Liver (tissue), 9 donors: ENCODE measurements around the gene DUSP8. TPM values are rescaled to one million over a fixed set of nuclear protein-coding genes. Genes with fewer than 3 reads are reported as not detected.
"Not testable (repeated sequence)": the region's sequence is repeated elsewhere in the genome, so short reads cannot be mapped to it uniquely, and the experiment has no call there.

ENCODE experiments used
- DNase-seq: peaks from one replicate; pipeline ENCODE4 v3.0.0-alpha.2; 2017; ENCODE audit warnings: low spot score
- H3K27ac ChIP-seq, 2 donors: one replicate each; pipeline ENCODE4 v1.7.0; 2013; ENCODE audit warnings: inconsistent platforms in 2 of 2, low read length in 2 of 2, control low read depth in 1 of 2, low read depth in 1 of 2, mild to moderate bottlenecking in 1 of 2
- H3K27me3 ChIP-seq, 4 donors: one replicate each; pipeline versions ENCODE4 v1.6.1 to v1.7.0; 2013; ENCODE audit warnings: low read length in 3 of 4, inconsistent platforms in 1 of 4, mild to moderate bottlenecking in 1 of 4, moderate library complexity in 1 of 4; ENCODE audit not compliant: control insufficient read depth in 4 of 4, insufficient read depth in 4 of 4
- H3K36me3 ChIP-seq, 4 donors: one replicate each; pipeline versions ENCODE4 v1.6.1 to v1.7.0; 2013; ENCODE audit warnings: low read length in 3 of 4, mild to moderate bottlenecking in 3 of 4, low read depth in 1 of 4, moderate library complexity in 1 of 4; ENCODE audit not compliant: control insufficient read depth in 4 of 4, insufficient read depth in 3 of 4
- H3K4me1 ChIP-seq, 4 donors: one replicate each; pipeline versions ENCODE4 v1.6.1 to v1.7.0; 2013; ENCODE audit warnings: low read length in 3 of 4, mild to moderate bottlenecking in 3 of 4, moderate library complexity in 1 of 4; ENCODE audit not compliant: control insufficient read depth in 4 of 4, insufficient read depth in 4 of 4
- H3K4me3 ChIP-seq, 3 donors: one replicate each; pipeline versions ENCODE4 v1.6.1 to v1.7.0; 2013; ENCODE audit warnings: low read length in 3 of 3, control low read depth in 1 of 3, low read depth in 1 of 3, mild to moderate bottlenecking in 1 of 3
- H3K9ac ChIP-seq, 2 donors: one replicate each; pipeline ENCODE4 v1.7.0; 2013; ENCODE audit warnings: low read length in 2 of 2, mild to moderate bottlenecking in 2 of 2, moderate library complexity in 2 of 2, control low read depth in 1 of 2, low read depth in 1 of 2
- H3K9me3 ChIP-seq, 4 donors: one replicate each; pipeline versions ENCODE4 v1.6.1 to v1.7.0; 2013; ENCODE audit warnings: low read length in 3 of 4; ENCODE audit not compliant: control insufficient read depth in 4 of 4
- GABPA ChIP-seq, 2 donors: IDR thresholded peaks in 1 of 2; conservative IDR thresholded peaks in 1 of 2; 2 replicates each; pipeline ENCODE4 v1.6.1; 2016; ENCODE audit warnings: antibody characterized with exemption in 2 of 2, mild to moderate bottlenecking in 1 of 2, moderate library complexity in 1 of 2
- HNF4G ChIP-seq: IDR thresholded peaks from 2 replicates; pipeline ENCODE4 v1.6.1; 2016; ENCODE audit warnings: antibody characterized with exemption
- JUND ChIP-seq, 2 donors: IDR thresholded peaks; 2 replicates each; pipeline ENCODE4 v1.6.1; 2016; ENCODE audit warnings: antibody characterized with exemption in 2 of 2
- NR2F2 ChIP-seq: IDR thresholded peaks from 2 replicates; pipeline ENCODE4 v1.6.1; 2016; ENCODE audit warnings: antibody characterized with exemption
- RAD21 ChIP-seq, 2 donors: IDR thresholded peaks; 2 replicates each; pipeline ENCODE4 v1.6.1; 2016; ENCODE audit warnings: antibody characterized with exemption in 2 of 2, mild to moderate bottlenecking in 2 of 2
- RXRA ChIP-seq, 2 donors: IDR thresholded peaks; 2 replicates each; pipeline ENCODE4 v1.6.1; 2017 to 2018; ENCODE audit warnings: antibody characterized with exemption in 2 of 2, mild to moderate bottlenecking in 1 of 2
- SP1 ChIP-seq: IDR thresholded peaks from 2 replicates; pipeline ENCODE4 v1.6.1; 2018; ENCODE audit warnings: antibody characterized with exemption, mild to moderate bottlenecking
- TAF1 ChIP-seq: conservative IDR thresholded peaks from 2 replicates; pipeline ENCODE4 v1.6.1; 2016; ENCODE audit warnings: antibody characterized with exemption, mild to moderate bottlenecking
- WGBS: extraction: QIAGEN DNeasy Blood & Tissue Kit; methylation state at CpG from one replicate; pipeline ENCODE4 v1.1.7; 2013; 5-methylcytosine and 5-hydroxymethylcytosine counted together
- polyA plus RNA-seq, 2 donors: library from polyadenylated mRNA; stranded (reverse) in 1 of 2; unstranded in 1 of 2; fragments of 200-250 nt in 1 of 2; fragments of >200 nt in 1 of 2; fragmentation: Nextera tagmentation in 1 of 2; extraction: Ambion mirVana in 1 of 2; gene quantifications; one replicate each; pipeline versions ENCODE4 v1.2.1 to v1.2.3, GENCODE V29; 2013 to 2015
- total RNA-seq, 2 donors: library from RNA; depleted of rRNA; stranded (reverse); fragments of >200 nt; gene quantifications; one replicate each; pipeline ENCODE4 v1.2.3, GENCODE V29; 2014
- TF ChIP-seq, protein P1 (sequence below): fragments of 150-350 bp; IDR thresholded peaks from 2 replicates; pipeline ENCODE4 v1.5.1; 2017; ENCODE audit warnings: improper control_type of control experiment, low read depth, low read length; ENCODE audit not compliant: missing input control
- TF ChIP-seq, protein P2 (sequence below): IDR thresholded peaks from 2 replicates; pipeline ENCODE4 v1.6.1; 2016; ENCODE audit warnings: antibody characterized with exemption
- TF ChIP-seq, protein P3 (sequence below): IDR thresholded peaks from 2 replicates; pipeline ENCODE4 v1.6.1; 2016; ENCODE audit warnings: antibody characterized with exemption
- TF ChIP-seq, protein P4 (sequence below): IDR thresholded peaks from 2 replicates; pipeline ENCODE4 v1.6.1; 2016; ENCODE audit warnings: antibody characterized with exemption
- TF ChIP-seq, protein P5 (sequence below): IDR thresholded peaks from 2 replicates; pipeline ENCODE4 v1.6.1; 2016; ENCODE audit warnings: antibody characterized with exemption, mild to moderate bottlenecking
- donor health status: healthy.
- donor health status: healthy.
- donor health status: healthy.
- donor health status: healthy.
- donor health status: healthy.

The DUSP8 gene
- total and polyA plus RNA-seq, 4 donors: 0.06 to 0.33 (median 0.21) TPM

DNA sequence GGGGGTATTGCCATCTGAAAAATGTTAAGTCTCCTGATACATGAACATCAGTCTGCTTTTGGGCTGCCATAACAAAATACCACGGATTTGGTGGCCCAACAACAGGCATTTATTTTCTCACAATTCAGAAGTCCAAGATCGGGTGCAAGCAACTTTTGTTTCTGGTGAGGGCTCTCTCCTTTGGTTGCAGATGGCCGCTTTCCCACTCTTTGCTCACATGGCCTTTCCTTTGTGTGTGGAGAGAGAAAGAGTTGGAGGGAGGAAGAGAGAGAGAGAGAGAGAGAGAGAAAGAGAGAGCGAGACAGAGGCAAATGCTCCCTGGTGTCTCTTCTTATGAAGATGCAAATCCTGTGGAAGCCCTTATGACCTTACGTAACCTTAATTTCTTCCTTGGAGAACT is 28.6 kb upstream of the DUSP8 start (continued):
- no peak for TF ChIP-seq HNF4G
- TF ChIP-seq TAF1: no peak
- no peak for TF ChIP-seq RAD21 (IDR thresholded peaks at IDR 0.05)
- TF ChIP-seq GABPA (IDR thresholded peaks at IDR 0.05 in 1 of 2, conservative IDR thresholded peaks at IDR 0.05 in 1 of 2): no peak

DNA sequence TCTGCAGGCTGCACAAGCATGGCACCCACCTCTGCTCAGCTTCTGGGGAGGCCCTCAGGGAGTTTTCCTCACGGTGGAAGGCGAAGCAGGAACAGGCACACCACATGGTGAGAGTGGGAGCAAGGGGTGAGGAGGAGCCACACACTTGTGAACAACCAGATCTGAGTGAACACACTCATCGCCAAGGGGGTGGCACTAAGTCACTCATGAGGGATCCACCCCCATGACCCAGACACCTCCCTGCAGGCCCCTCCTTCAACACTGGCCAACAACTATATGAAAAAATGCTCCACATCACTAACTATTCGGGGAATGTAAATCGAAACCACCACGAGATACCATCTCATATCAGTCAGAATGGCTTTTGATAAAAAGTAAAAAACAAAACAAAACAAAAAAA is 26.7 kb upstream of the DUSP8 start:
- no peak for DNase-seq
- no peak overlapping the region for H3K9ac ChIP-seq
- no peaks in the 10 kb centered on the region for H3K36me3 ChIP-seq
- H3K9me3 ChIP-seq: no peaks in the 10 kb centered on the region
- TF ChIP-seq, protein P1, sequence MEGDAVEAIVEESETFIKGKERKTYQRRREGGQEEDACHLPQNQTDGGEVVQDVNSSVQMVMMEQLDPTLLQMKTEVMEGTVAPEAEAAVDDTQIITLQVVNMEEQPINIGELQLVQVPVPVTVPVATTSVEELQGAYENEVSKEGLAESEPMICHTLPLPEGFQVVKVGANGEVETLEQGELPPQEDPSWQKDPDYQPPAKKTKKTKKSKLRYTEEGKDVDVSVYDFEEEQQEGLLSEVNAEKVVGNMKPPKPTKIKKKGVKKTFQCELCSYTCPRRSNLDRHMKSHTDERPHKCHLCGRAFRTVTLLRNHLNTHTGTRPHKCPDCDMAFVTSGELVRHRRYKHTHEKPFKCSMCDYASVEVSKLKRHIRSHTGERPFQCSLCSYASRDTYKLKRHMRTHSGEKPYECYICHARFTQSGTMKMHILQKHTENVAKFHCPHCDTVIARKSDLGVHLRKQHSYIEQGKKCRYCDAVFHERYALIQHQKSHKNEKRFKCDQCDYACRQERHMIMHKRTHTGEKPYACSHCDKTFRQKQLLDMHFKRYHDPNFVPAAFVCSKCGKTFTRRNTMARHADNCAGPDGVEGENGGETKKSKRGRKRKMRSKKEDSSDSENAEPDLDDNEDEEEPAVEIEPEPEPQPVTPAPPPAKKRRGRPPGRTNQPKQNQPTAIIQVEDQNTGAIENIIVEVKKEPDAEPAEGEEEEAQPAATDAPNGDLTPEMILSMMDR: no peak
- TF ChIP-seq JUND (IDR thresholded peaks at IDR 0.05) (no peak), RXRA (IDR thresholded peaks at IDR 0.05) (no peak)
- TF ChIP-seq, protein P2, sequence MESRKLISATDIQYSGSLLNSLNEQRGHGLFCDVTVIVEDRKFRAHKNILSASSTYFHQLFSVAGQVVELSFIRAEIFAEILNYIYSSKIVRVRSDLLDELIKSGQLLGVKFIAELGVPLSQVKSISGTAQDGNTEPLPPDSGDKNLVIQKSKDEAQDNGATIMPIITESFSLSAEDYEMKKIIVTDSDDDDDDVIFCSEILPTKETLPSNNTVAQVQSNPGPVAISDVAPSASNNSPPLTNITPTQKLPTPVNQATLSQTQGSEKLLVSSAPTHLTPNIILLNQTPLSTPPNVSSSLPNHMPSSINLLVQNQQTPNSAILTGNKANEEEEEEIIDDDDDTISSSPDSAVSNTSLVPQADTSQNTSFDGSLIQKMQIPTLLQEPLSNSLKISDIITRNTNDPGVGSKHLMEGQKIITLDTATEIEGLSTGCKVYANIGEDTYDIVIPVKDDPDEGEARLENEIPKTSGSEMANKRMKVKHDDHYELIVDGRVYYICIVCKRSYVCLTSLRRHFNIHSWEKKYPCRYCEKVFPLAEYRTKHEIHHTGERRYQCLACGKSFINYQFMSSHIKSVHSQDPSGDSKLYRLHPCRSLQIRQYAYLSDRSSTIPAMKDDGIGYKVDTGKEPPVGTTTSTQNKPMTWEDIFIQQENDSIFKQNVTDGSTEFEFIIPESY: no peak
- H3K4me1 ChIP-seq: peaks cover 0 to 5% (median 0%) of the 10 kb centered on the region in 4 donors
- H3K4me3 ChIP-seq: no peak overlapping the region
- no peak overlapping the region for H3K27ac ChIP-seq
- H3K27me3 ChIP-seq: no peaks in the 10 kb centered on the region
- 73% methylated on average over 6 of the region's 6 CpGs for WGBS

DNA sequence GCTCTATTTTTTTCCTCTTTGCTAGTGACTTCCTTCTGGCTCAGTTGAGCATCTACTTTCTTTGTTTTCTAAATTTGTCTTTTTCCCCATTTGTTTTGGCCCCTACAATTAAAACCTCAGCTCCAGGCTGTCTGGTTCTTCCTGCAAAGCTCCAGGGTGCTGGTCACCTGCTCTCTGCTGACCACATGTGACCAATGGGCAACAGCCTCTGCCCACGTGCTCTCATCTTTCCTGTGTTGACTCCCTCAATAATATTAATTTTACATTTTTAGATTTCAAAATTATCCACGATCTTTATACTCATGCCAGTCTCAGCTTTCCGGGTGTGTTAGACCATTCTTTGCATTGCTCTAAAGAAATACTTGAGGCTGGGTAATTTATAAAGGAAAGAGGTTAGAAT is 26.3 kb upstream of the DUSP8 start:
- H3K4me3 ChIP-seq, H3K9ac ChIP-seq, H3K9me3 ChIP-seq, DNase-seq, H3K36me3 ChIP-seq, H3K4me1 ChIP-seq, H3K27me3 ChIP-seq, H3K27ac ChIP-seq: not testable (repeated sequence)
- WGBS: 83% methylated on average over 3 of the region's 3 CpGs

DNA sequence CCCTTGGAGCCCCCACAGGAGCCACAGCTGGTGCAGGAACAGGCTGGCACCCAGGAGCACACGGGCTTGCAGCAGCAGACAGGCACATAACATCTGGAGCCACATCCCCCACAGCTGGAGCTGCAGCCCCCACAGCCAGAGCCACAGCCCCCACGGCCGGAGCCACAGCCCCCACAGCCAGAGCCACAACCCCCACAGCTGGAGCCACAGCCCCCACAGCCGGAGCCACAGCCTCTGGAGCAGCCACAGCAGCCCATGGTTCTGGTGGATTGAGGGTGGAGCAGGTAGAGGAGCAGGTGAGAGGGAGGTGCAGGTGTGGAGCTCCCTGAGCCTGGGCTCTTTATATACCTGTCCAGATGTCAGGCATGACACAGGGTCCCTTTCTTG is 25.9 kb upstream of the DUSP8 start, which contains the start of gene KRTAP5-2:
Gene KRTAP5-2 (minus strand): TSS at position 301 of the 387 bp plus-strand sequence. CDS start 44 bp downstream, at position 257.
- 72% methylated on average over 4 of the region's 4 CpGs for WGBS
- H3K9ac ChIP-seq: no peak within 1 kb of the TSS
- H3K9me3 ChIP-seq: no peaks in the 10 kb centered on the region
- H3K4me1 ChIP-seq: peaks cover 0 to 5% (median 0%) of the 10 kb centered on the region in 4 donors
- no peaks in the 10 kb centered on the region for H3K36me3 ChIP-seq
- DNase-seq: no peak
- no peak within 1 kb of the TSS for H3K4me3 ChIP-seq
- no peak within 1 kb of the TSS for H3K27ac ChIP-seq
- no peaks in the 10 kb centered on the region for H3K27me3 ChIP-seq
- TF ChIP-seq, protein P3, sequence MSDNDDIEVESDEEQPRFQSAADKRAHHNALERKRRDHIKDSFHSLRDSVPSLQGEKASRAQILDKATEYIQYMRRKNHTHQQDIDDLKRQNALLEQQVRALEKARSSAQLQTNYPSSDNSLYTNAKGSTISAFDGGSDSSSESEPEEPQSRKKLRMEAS: no peak
- TF ChIP-seq NR2F2 (no peak), HNF4G (no peak), RXRA (IDR thresholded peaks at IDR 0.05) (no peak), RAD21 (IDR thresholded peaks at IDR 0.05) (no peak), SP1 (no peak)
- TF ChIP-seq, protein P4, sequence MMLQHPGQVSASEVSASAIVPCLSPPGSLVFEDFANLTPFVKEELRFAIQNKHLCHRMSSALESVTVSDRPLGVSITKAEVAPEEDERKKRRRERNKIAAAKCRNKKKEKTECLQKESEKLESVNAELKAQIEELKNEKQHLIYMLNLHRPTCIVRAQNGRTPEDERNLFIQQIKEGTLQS: no peak
- TF ChIP-seq, protein P1: no peak
- TF ChIP-seq, protein P5, sequence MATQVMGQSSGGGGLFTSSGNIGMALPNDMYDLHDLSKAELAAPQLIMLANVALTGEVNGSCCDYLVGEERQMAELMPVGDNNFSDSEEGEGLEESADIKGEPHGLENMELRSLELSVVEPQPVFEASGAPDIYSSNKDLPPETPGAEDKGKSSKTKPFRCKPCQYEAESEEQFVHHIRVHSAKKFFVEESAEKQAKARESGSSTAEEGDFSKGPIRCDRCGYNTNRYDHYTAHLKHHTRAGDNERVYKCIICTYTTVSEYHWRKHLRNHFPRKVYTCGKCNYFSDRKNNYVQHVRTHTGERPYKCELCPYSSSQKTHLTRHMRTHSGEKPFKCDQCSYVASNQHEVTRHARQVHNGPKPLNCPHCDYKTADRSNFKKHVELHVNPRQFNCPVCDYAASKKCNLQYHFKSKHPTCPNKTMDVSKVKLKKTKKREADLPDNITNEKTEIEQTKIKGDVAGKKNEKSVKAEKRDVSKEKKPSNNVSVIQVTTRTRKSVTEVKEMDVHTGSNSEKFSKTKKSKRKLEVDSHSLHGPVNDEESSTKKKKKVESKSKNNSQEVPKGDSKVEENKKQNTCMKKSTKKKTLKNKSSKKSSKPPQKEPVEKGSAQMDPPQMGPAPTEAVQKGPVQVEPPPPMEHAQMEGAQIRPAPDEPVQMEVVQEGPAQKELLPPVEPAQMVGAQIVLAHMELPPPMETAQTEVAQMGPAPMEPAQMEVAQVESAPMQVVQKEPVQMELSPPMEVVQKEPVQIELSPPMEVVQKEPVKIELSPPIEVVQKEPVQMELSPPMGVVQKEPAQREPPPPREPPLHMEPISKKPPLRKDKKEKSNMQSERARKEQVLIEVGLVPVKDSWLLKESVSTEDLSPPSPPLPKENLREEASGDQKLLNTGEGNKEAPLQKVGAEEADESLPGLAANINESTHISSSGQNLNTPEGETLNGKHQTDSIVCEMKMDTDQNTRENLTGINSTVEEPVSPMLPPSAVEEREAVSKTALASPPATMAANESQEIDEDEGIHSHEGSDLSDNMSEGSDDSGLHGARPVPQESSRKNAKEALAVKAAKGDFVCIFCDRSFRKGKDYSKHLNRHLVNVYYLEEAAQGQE: no peak
